Adrenal gland (tissue), 12 donors: ENCODE data around the gene SERAC1. TPM values are rescaled to one million over a fixed set of nuclear protein-coding genes. Genes with fewer than 3 reads are reported as not detected.

Experiments used
- DNase-seq, 7 donors: peaks; one replicate each; pipeline ENCODE4 v3.0.0-alpha.2; 2019 to 2020
- H3K27ac ChIP-seq, 5 donors: fragments of 200-600 bp; sonication (generic) in 4 of 5; 1 replicate in 3 of 5; 2 replicates in 2 of 5; pipeline versions ENCODE4 v1.5.1 to v1.8.0; 2016 to 2020; ENCODE audit warnings: mild to moderate bottlenecking in 1 of 5
- H3K27me3 ChIP-seq: fragments of 200-600 bp; 2 replicates; pipeline ENCODE4 v1.8.0; 2021
- H3K36me3 ChIP-seq, 2 donors: fragments of 200-600 bp; replicated peaks in 1 of 2; 1 replicate in 1 of 2; 2 replicates in 1 of 2; pipeline versions ENCODE4 v1.5.1 to v1.8.0; 2018 to 2022
- H3K4me1 ChIP-seq, 2 donors: fragments of 200-600 bp; replicated peaks in 1 of 2; 1 replicate in 1 of 2; 2 replicates in 1 of 2; pipeline versions ENCODE4 v1.5.1 to v1.8.0; 2018 to 2021
- H3K4me3 ChIP-seq, 4 donors: fragments of 200-600 bp; sonication (generic) in 3 of 4; one replicate each; pipeline ENCODE4 v1.5.1; 2016 to 2018
- H3K9me3 ChIP-seq, 3 donors: fragments of 200-600 bp; sonication (generic) in 1 of 3; replicated peaks in 1 of 3; 1 replicate in 2 of 3; 2 replicates in 1 of 3; pipeline versions ENCODE4 v1.5.1 to v1.8.0; 2016 to 2021
- POLR2A ChIP-seq, 2 donors: fragments of 450-650 bp; IDR thresholded peaks; one replicate each; pipeline ENCODE4 v1.6.1; 2017; ENCODE audit warnings: antibody characterized with exemption in 2 of 2, mild to moderate bottlenecking in 2 of 2, moderate library complexity in 1 of 2
- WGBS, 4 donors: extraction: QIAGEN DNeasy Blood & Tissue Kit in 2 of 4; methylation state at CpG; one replicate each; pipeline versions ENCODE4 v1.1.5 to v1.1.7; 2013 to 2017; 5-methylcytosine and 5-hydroxymethylcytosine counted together
- intact Hi-C, 2 donors: fragments of 100-400 bp; cut with DNase I; formaldehyde crosslinking; loops; one replicate each; pipeline versions ENCODE4 v1.14.1 to v1.15.0; 2022 to 2023
- polyA plus RNA-seq, 3 donors: library from polyadenylated mRNA; stranded (reverse); fragments of 200-250 nt in 2 of 3; fragments of 350-450 nt in 1 of 3; fragmentation: Illumina TruSeq in 1 of 3; extraction: RNeasy Lipid Tissue Mini Kit (QIAGEN cat#74804) in 1 of 3; gene quantifications; one replicate each; pipeline ENCODE4 v1.2.3, GENCODE V29; 2013 to 2014
- total RNA-seq, 9 donors: library from RNA; depleted of rRNA in 4 of 9; stranded (reverse); fragments of >200 nt in 4 of 9; fragments of 120-200 nt in 1 of 9; fragmentation: NEBNext Ultra II Directional in 1 of 9; extraction: Animal tissue kit (Norgen Biotek cat#: 25700) in 1 of 9; gene quantifications; one replicate each; pipeline versions ENCODE4 v1.1.0 to v1.2.4, GENCODE V29; 2013 to 2023
- TF ChIP-seq, protein P1 (sequence below), 6 experiments: fragments of 450-650 bp in 4 of 6; fragments of 200-600 bp in 2 of 6; sonication (generic) in 1 of 6; IDR thresholded peaks; 1 replicate in 5 of 6; 2 replicates in 1 of 6; pipeline versions ENCODE4 v1.5.1 to v1.8.0; 2016 to 2021; ENCODE audit warnings: antibody characterized with exemption in 6 of 6, mild to moderate bottlenecking in 2 of 6, moderate library complexity in 1 of 6
- donor health status: healthy with polysubstance abuse.
- donor health status: Bipolar disorder and iron deficiency.
- donor health status: DM: yes; HTN: yes; CAD: no.
- donor health status: DM: no; HTN: no; CAD: no.
- donor health status: DM: no; HTN: no; CAD: no.
- donor health status: DM: yes; HTN: yes; CAD: no.

The SERAC1 gene
- total and polyA plus RNA-seq, 12 donors, result 5.0 to 20.0 (median 17.1) TPM

- peaks cover 0 to 8% of the 10 kb centered on the region in 2 donors for H3K36me3 ChIP-seq
- peaks cover 0 to 3% of the 10 kb centered on the region in 2 donors for H3K4me1 ChIP-seq
- H3K9me3 ChIP-seq, result no peaks in the 10 kb centered on the region
- no peak for TF ChIP-seq POLR2A (IDR thresholded peaks at IDR 0.05)
- TF ChIP-seq, protein P1, sequence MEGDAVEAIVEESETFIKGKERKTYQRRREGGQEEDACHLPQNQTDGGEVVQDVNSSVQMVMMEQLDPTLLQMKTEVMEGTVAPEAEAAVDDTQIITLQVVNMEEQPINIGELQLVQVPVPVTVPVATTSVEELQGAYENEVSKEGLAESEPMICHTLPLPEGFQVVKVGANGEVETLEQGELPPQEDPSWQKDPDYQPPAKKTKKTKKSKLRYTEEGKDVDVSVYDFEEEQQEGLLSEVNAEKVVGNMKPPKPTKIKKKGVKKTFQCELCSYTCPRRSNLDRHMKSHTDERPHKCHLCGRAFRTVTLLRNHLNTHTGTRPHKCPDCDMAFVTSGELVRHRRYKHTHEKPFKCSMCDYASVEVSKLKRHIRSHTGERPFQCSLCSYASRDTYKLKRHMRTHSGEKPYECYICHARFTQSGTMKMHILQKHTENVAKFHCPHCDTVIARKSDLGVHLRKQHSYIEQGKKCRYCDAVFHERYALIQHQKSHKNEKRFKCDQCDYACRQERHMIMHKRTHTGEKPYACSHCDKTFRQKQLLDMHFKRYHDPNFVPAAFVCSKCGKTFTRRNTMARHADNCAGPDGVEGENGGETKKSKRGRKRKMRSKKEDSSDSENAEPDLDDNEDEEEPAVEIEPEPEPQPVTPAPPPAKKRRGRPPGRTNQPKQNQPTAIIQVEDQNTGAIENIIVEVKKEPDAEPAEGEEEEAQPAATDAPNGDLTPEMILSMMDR (IDR thresholded peaks at IDR 0.05), result no peak
- H3K27me3 ChIP-seq, result no peaks in the 10 kb centered on the region
- no peak overlapping the region for H3K4me3 ChIP-seq
- DNase-seq, result peak in 5 of 7 donors; percentile 56 to 68 (median 66)
- intact Hi-C loops, result no loop called here
- 74 to 84% (median 78%) methylated on average over 14 of the region's 14 CpGs for WGBS, 4 donors
- H3K27ac ChIP-seq, result peak overlapping the region in 1 of 5 donors; percentile 31
These were observed 98.9 kb downstream of the SERAC1 start for GRCh38 chr6:158068893-158069799.

DNA sequence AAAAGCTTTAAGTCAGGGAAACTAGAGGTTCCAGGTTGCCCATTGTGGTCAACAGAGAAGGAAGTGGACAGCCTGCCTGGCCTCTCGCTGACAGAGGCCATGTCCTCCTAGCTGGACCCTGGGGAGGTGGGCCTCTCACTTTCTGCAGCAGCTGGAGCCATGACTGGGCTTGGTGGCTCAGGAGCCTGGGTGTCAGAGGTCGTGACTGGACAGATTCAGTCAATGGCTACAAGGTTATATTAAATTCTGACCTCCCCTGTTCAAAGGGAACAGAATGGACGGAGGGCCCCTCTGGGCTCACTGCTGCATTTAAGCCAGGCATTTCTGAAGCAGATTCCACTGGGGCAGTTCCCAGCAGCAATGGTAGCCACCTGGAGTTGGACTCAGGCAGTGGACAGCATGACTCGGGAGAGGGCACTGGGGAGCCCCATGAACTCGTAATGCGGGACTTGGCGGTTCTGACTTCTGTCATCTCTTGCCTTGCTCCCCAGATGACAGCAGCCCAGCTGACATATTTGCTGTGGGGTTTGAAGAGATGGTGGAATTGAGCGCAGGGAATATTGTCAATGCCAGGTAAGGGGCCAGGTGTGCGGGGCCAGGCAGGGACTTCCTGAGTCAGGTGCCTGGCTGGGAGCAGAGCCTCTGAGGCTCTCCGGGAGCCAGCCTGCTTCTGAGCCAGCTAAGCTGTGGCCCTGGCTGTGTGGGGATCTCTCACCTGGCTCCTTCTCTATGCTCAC lies 99.7 kb downstream of the SERAC1 start:
- peak overlapping the region in 1 of 5 donors; percentile 31 for H3K27ac ChIP-seq
- H3K9me3 ChIP-seq, result no peaks in the 10 kb centered on the region
- H3K4me3 ChIP-seq, result no peak overlapping the region
- H3K27me3 ChIP-seq, result no peaks in the 10 kb centered on the region
- WGBS, 4 donors, result 89 to 96% (median 91%) methylated on average over 8 to 10 of the region's 10 CpGs
- DNase-seq, result no peak
- H3K4me1 ChIP-seq, result peaks cover 0 to 3% of the 10 kb centered on the region in 2 donors
- intact Hi-C loops, result no loop called here
- TF ChIP-seq POLR2A (IDR thresholded peaks at IDR 0.05), result no peak
- TF ChIP-seq, protein P1 (IDR thresholded peaks at IDR 0.05), result no peak
- peaks cover 0 to 8% of the 10 kb centered on the region in 2 donors for H3K36me3 ChIP-seq

- Histone ChIP-seq H3K27me3 (no peaks in the 10 kb centered on the region), H3K9me3 (no peaks in the 10 kb centered on the region), H3K4me3 (no peak overlapping the region), H3K4me1 (peaks cover 0 to 3% of the 10 kb centered on the region in 2 donors), H3K36me3 (peaks cover 0 to 8% of the 10 kb centered on the region in 2 donors), H3K27ac (no peak overlapping the region)
- TF ChIP-seq, protein P1 (IDR thresholded peaks at IDR 0.05), result no peak
- TF ChIP-seq POLR2A (IDR thresholded peaks at IDR 0.05), result no peak
- intact Hi-C loops, result no loop called here
- no peak for DNase-seq
- 90 to 93% (median 91%) methylated on average over 4 to 10 of the region's 10 CpGs for WGBS, 4 donors
These were observed 100.5 kb downstream of the SERAC1 start for GRCh38 chr6:158067436-158068015.
